ENCODE results near the gene RPS19BP1.

The RPS19BP1 gene

GRCh38 chr22:39532215-39533073 is at the start of gene RPS19BP1:
RPS19BP1 (minus strand) TSS chr22:39532748; CDS start chr22:39532738, 10 bp downstream.
- DNase-seq (ENCODE audit: low spot score): peak; percentile 98

GRCh38 chr22:39581303-39581702 is 48.8 kb upstream of the RPS19BP1 start:
- DNase-seq (ENCODE audit: low spot score): no peak

- no peak for DNase-seq (ENCODE audit: low spot score)
These were observed 48.2 kb upstream of the RPS19BP1 start for GRCh38 chr22:39580795-39581194.

DNA sequence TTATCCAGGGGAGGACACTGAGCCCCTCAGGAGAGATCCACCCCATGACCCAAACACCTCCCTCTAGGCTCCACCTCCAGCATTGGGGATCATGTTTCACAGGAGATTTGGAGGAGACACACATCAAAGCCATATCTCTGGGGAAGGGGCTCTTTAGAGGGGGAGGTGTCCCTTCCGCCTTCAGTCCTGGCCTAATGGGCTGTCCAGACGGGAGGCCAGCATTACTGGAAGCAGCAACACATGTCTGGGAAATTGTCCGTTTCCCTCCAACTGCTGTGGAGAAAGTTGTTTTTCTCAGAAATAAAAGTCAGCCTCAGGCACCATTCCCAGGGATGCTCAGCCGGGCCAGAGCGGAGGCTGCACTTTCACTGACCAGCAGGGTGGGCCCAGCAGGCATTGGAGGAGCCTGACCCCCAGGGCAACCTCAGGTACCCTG is 47.5 kb upstream of the RPS19BP1 start:
- DNase-seq (ENCODE audit: low spot score): no peak

DNA sequence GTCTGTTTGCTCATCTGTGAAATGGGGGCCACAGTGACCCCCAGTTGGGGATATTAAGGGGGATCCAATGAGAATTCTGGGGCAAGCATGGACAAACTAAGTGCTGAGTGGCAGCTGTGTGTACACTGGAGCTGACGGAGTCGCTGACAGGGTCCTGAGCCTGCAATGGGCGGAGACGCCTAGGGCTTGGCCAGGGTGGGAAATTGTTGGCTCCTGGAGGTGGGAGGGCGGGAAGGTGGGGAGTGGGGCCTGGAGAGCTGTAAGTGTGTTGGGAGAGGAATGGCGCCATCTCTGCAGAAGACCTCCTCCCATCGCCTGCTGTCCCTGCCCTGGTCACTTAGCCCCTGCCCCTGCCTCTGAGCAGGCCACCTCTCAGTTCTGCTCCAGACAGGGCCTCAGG is 45.4 kb upstream of the RPS19BP1 start:
- no peak for DNase-seq (ENCODE audit: low spot score)

DNA sequence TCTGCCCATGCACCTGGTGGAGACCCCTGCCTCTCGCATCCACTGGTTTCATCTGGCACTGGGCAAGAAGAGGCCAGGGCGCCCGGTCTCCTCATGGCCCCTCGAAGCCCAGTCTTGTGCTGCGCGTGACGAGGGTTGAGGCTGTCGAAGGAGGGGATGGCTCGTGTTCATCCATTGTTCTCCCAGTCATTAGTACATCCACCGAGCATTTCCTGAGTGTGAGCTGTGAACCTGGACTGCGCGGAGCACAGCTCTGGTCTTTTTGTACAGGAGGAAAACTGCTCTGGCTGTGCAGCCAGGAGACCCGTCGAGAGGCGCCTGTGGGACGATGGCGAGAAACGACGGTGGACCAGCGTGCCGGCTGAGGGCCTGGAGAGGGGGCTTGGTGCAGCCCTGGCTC is 44.8 kb upstream of the RPS19BP1 start:
- no peak for DNase-seq (ENCODE audit: low spot score)

GRCh38 chr22:39576027-39576426 is 43.5 kb upstream of the RPS19BP1 start:
- DNase-seq (ENCODE audit: low spot score): no peak

DNA sequence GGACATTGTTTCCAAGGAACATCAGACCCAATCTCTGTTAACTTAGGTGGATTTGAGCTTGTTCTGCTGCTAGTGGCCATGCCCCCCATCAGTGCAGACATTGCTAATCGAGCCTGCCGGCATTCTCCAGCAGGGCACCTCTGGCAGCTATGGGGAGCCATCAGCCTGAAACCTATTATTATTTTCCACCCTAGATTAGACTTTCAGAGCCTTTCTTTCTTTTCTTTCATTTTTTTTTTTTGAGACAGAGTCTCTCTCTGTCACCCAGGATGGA is 42.9 kb upstream of the RPS19BP1 start:
- no peak for DNase-seq (ENCODE audit: low spot score)

- DNase-seq (ENCODE audit: low spot score): no peak
These were observed 42.4 kb upstream of the RPS19BP1 start for GRCh38 chr22:39574779-39575551.

DNA sequence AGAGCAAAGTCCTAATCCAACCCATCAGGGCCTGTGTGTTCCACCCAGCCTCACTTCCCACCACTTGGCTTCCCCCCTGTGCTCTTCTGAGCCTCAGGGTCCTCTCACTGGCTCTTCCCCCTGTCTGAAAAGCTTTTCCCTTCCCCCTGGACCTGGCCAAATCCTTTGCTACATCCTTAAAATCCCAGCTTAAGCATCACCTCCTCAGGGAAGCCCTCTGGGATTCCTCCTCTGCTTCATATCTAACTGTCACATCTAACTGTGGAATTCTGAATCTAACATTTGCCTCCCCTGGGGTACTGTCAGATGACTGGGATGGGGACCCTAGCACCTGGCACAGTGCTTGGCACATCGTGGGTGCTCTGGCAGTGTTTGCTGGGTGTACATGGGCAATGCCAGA is 39.0 kb upstream of the RPS19BP1 start:
- DNase-seq (ENCODE audit: low spot score): no peak

DNA sequence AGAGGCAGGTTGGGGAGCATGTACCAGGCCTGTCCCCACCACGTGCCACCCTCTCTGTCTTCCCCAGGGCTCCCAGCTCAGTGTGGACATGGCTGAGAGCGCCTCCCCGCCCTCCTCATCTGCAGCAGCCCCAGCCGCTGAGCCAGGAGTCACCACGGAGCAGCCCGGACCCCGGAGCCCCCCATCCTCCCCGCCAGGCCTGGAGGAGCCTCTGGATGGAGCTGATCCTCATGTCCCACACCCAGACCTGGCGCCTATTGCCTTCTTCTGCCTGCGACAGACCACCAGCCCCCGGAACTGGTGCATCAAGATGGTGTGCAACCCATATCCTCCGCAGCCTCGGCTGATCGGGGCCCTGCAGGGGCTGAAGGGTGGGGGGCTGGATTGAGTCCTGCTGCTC is 38.1 kb upstream of the RPS19BP1 start, which contains the start of gene CACNA1I:
Gene CACNA1I, plus strand, starts transcription at position 89 of the 400 bp plus-strand sequence. Its CDS starts 0 bp downstream, at position 89.
- no peak for DNase-seq (ENCODE audit: low spot score)

DNA sequence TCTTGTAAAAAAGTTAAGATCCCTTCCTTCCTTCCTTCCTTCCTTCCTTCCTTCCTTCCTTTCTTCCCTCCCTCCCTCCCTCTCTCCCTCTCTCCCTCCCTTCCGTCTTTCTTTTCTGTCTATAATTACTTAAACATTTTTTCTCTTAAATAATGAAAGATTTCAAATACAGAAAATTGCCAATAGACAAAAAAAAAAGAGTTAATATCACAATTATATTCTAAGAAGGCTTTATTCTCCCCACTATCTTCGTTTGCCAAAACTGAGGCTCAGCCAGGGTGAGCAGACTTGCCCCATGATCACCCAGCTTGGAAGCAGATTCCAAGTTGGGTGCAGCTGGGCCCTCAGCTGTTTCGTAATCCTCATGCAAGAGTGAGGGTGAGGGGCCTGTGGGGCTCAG is 37.7 kb upstream of the RPS19BP1 start:
- DNase-seq (ENCODE audit: low spot score): no peak

DNA sequence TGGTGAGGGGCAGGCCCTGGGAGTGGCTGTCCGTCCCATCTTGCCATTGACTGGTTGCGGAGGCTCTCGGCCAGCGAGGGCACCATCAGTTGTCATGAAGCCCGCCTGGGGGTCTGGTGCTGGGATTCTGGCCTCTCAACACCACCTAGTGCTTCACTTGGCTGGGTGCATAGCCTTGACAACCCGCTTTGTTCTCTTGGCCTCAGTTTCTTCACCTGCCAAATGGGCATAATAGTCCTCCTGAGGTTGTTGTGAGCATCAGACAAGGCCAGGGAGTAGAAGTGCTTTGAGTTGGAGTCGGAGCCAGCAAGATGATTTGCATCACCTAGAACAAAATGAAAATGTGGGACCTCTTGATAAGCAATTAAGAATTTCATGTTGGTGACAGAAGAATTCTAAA is 36.5 kb upstream of the RPS19BP1 start:
- no peak for DNase-seq (ENCODE audit: low spot score)

DNA sequence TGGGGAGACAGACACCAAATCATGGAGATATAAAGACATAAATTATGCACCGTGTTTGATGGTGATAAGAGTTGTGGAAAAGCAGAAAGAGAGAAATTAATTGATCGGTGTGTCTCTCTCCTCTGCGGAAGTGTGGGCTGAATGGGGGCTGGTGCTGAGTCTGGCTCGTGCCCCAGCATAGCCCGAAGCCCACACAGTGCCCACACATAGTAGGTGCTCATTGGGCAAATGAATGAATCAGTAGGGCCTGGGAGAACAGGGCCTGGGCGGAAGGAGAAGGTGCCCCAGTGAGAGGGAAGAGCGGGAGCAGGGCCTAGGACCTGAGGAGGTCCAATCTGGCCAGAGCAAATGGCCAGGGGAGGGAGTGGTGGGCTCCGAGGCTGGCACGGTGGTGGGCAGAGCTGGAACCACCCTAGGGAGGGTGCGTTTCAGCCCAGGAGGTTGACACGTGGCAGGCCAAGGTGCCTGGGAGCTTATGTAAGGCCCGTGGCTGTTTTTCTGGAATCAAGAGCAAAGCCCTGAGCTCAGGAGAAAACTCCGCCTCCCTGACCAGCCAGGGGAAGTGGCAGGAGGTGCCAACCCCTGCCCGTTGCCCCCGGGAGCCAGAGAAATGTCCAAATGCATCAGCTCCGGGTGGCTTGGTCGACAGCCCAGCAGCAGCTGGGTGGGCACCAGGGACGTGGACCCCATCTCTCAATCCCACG is 35.9 kb upstream of the RPS19BP1 start:
- no peak for DNase-seq (ENCODE audit: low spot score)

DNA sequence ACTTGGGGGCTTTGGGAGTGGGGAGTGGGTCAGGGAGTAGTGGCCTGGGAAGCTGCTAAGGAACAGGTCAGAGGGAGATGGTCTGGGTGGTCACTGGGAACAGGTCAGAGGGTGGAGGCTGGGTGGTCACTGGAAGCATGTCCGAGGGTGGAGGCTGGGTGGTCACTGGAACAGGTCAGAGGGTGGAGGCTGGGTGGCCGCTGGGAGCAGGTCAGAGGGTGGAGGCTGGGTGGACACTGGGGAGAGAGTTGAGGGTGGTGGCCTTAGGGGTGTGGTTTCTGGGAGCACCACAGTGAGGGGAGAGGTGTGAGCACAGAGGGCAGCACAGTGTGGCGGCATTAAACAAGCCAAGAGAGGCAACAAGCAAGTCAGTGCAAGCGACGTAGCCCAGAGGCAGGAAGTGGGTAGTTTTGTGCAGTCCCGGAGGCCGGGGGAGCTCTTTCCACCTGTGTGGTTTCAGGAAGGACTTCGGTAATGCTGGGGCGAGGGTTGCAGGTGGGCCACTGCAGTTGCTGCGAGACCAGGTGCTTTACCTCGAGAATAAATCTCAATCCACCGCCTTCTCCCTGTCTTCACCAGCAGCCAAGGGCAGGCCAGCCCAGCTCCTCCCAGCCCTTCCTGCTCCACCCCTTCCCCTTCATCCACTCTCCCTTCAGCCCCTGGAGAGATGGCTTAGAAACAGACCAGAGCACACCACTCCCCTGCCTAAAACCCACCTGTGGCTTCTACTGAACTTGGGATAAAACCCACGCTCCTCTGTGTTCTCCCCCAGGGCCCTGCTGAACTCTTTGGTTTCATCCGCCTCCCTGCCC is 34.8 kb upstream of the RPS19BP1 start:
- no peak for DNase-seq (ENCODE audit: low spot score)

- DNase-seq (ENCODE audit: low spot score): no peak
These were observed 32.9 kb upstream of the RPS19BP1 start for GRCh38 chr22:39565414-39565944.

DNA sequence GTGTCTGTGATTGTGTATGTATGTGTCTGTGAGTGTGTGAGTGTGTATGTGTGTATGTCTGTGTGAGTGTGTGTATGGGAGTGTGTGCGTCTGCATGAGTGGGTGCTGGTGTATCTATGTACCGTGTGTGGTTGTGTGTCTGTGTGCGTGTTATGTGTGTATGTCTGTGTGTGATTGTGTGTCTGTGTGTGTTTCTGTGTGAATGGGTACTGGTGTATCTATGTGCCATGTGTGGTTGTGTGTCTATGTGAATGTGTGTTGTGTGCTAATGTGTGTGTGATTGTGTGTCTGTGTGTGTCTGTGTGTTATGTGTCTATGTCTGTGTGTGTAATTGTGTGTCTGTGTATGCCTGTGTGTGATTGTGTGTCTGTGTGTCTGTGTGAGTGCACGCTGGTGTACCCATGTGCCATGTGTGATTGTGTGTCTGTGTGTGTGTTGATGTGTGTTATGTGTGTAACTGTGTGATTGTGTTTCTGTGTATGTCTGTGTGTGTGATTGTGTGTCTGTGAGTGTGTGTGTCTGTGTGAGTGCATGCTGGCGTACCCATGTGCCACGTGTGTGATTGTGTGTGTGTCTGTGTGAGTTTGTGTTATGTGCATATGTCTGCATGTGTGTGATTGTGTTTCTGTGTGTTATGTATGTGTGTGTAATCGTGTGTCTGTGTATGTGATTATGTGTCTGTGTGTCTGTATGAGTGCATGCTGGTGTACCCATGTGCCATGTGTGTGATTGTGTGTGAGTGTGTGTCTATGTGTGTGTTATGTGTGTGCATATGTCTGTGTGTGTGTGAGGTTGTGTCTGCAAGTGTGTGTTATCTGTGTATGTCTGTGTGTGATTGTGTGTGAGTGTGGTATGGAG is 31.3 kb upstream of the RPS19BP1 start:
- DNase-seq (ENCODE audit: low spot score): no peak

GRCh38 chr22:39562839-39563489 is 30.4 kb upstream of the RPS19BP1 start:
- no peak for DNase-seq (ENCODE audit: low spot score)

DNA sequence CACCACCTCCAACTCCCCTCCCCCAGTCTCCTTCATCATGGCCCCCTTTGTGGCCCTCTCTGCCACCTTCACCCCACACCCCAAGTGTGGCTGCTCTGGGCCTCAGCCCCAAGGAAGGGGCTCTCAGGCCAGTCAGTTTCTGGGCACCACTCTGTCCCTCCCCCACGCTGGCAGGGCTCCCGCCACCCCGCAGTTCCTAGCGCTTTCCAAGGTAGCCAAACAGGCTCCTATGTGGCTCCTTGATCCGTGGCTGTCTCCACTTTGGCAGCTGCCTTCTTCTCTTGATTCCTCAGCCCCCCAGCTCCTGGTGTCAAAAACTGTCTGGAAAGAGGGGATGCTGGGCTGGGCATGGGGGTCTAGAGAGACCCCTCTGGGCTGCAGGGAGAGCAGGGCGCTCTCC is 27.6 kb upstream of the RPS19BP1 start:
- DNase-seq (ENCODE audit: low spot score): no peak
